Measurements from ENCODE around the gene FRMD8.

GRCh38 chr11:65448074-65448417, 61.6 kb downstream of the FRMD8 start:
- TF ChIP-seq POLR2A (IDR thresholded peaks at IDR 0.05) (no peak), CTCF (IDR thresholded peaks at IDR 0.05) (no peak), EP300 (IDR thresholded peaks at IDR 0.05) (no peak)
